Thyroid gland (tissue), 4 donors: ENCODE data around the gene RASAL3.

Experiments used
- CTCF ChIP-seq, 6 experiments: fragments of 200-600 bp in 3 of 6; fragments of 450-650 bp in 3 of 6; sonication (generic) in 3 of 6; IDR thresholded peaks; one replicate each; pipeline ENCODE4 v1.5.1; 2016 to 2019; ENCODE audit warnings: antibody characterized with exemption in 6 of 6, mild to moderate bottlenecking in 2 of 6, inconsistent platforms in 1 of 6, moderate library complexity in 1 of 6
- POLR2A ChIP-seq, 2 donors: fragments of 450-650 bp; IDR thresholded peaks; one replicate each; pipeline ENCODE4 v1.6.1; 2017; ENCODE audit warnings: antibody characterized with exemption in 2 of 2, mild to moderate bottlenecking in 2 of 2, moderate library complexity in 1 of 2

DNA sequence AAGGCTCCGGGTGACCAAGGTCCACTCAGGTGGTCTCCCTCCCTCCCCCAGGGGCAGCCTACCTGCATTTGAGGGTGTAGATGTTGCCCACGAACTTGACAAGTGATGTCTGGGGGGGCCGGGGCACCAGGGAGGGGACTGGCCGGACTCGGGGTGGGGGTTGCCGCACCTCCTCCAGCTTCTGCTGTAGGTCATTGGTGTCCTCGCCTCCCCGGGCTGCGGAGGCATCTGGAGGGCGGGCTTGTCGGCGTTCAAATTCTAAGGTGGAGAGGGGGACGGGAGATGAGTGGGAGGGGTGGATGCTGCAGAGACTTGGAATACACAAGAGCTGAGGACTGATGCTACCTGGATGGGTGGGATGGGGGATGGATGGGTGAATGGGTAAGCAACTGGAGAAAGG is 40.2 kb downstream of the RASAL3 start:
- TF ChIP-seq CTCF (IDR thresholded peaks at IDR 0.05): no peak
- TF ChIP-seq POLR2A (IDR thresholded peaks at IDR 0.05): no peak
